Activated CD4-positive, alpha-beta memory T cell treated with anti-CD3 and anti-CD28 coated beads, Interleukin-2, amount 10 ng/mL, durations not matched to agents 7 days and 5 days (primary cell): ENCODE data around the gene ST6GALNAC3. TPM values are rescaled to one million over a fixed set of nuclear protein-coding genes. Genes with fewer than 3 reads are reported as not detected.
"Not testable (repeated sequence)": the region's sequence is repeated elsewhere in the genome, so short reads cannot be mapped to it uniquely, and the experiment has no call there.

Source experiments
- CTCF ChIA-PET: fragments of 350-600 bp; sonication (Branson Sonifier 250); formaldehyde crosslinking; loops from one replicate; lab custom pipeline; 2021; ENCODE audit warnings: antibody characterized with exemption, inconsistent platforms; lab: Charles Lee
- POLR2A ChIA-PET: fragments of 350-600 bp; sonication (Branson Sonifier 250); formaldehyde crosslinking; loops from one replicate; lab custom pipeline; 2021; ENCODE audit warnings: antibody characterized with exemption; lab: Charles Lee
- DNase-seq: peaks from one replicate; pipeline ENCODE4 v3.0.0-alpha.2; 2020
- H3K27ac Mint-ChIP-seq: one replicate; pipeline ENCODE4 v1.8.0; 2021; ENCODE audit warnings: mild to moderate bottlenecking, mixed read lengths
- H3K27me3 Mint-ChIP-seq: one replicate; pipeline ENCODE4 v1.8.0; 2021; ENCODE audit warnings: mixed read lengths
- H3K36me3 Mint-ChIP-seq: one replicate; pipeline ENCODE4 v1.8.0; 2021; ENCODE audit warnings: low read depth, mixed read lengths
- H3K4me1 Mint-ChIP-seq: one replicate; pipeline ENCODE4 v1.8.0; 2021; ENCODE audit warnings: mixed read lengths
- H3K4me3 Mint-ChIP-seq: one replicate; pipeline ENCODE4 v1.8.0; 2021; ENCODE audit warnings: mild to moderate bottlenecking, mixed read lengths
- H3K9me3 Mint-ChIP-seq: one replicate; pipeline ENCODE4 v1.8.0; 2021; ENCODE audit warnings: mixed read lengths
- total RNA-seq, 2 experiments: library from RNA; stranded (reverse); gene quantifications; one replicate each; pipeline ENCODE4 v1.2.3, GENCODE V29; 2021

Gene ST6GALNAC3
- total RNA-seq, 2 experiments from 2014 or later = not detected

GRCh38 chr1:76101548-76101947 lies 27.0 kb downstream of the ST6GALNAC3 start:
- no peak overlapping the region for H3K4me3 Mint-ChIP-seq
- POLR2A ChIA-PET = no interaction called here
- H3K27ac Mint-ChIP-seq = no peak overlapping the region

GRCh38 chr1:76102046-76102445 lies 27.5 kb downstream of the ST6GALNAC3 start:
- ChIA-PET POLR2A (no interaction called here), CTCF (no interaction called here)
- Mint-ChIP-seq H3K4me3 (no peak overlapping the region), H3K9me3 (no peaks in the 10 kb centered on the region), H3K27ac (no peak overlapping the region), H3K36me3 (no peaks in the 10 kb centered on the region), H3K4me1 (peaks cover 7% of the 10 kb centered on the region), H3K27me3 (peaks cover 18% of the 10 kb centered on the region)
- no peak for DNase-seq

More at GRCh38 chr1:76101548-76101947, 27.0 kb downstream of the ST6GALNAC3 start:
- Mint-ChIP-seq H3K27me3 (peaks cover 18% of the 10 kb centered on the region), H3K9me3 (no peaks in the 10 kb centered on the region), H3K4me1 (peaks cover 7% of the 10 kb centered on the region), H3K36me3 (no peaks in the 10 kb centered on the region)
- no peak for DNase-seq
- CTCF ChIA-PET = no interaction called here

- DNase-seq = no peak
- Mint-ChIP-seq H3K4me3 (no peak overlapping the region), H3K9me3 (no peaks in the 10 kb centered on the region), H3K27ac (no peak overlapping the region), H3K36me3 (no peaks in the 10 kb centered on the region), H3K4me1 (peaks cover 7% of the 10 kb centered on the region), H3K27me3 (peaks cover 18% of the 10 kb centered on the region)
- CTCF ChIA-PET = no interaction called here
- POLR2A ChIA-PET = no interaction called here
These were observed 28.5 kb downstream of the ST6GALNAC3 start for GRCh38 chr1:76103034-76103433.

- Mint-ChIP-seq H3K27me3 (peaks cover 18% of the 10 kb centered on the region), H3K4me3 (no peak overlapping the region), H3K36me3 (no peaks in the 10 kb centered on the region), H3K9me3 (no peaks in the 10 kb centered on the region), H3K4me1 (peaks cover 7% of the 10 kb centered on the region), H3K27ac (no peak overlapping the region)
- no peak for DNase-seq
- ChIA-PET POLR2A (no interaction called here), CTCF (no interaction called here)
These were observed 30.8 kb downstream of the ST6GALNAC3 start for GRCh38 chr1:76105372-76105771.

GRCh38 chr1:76106251-76106650 lies 31.7 kb downstream of the ST6GALNAC3 start:
- POLR2A ChIA-PET = no interaction called here
- no peak for DNase-seq
- CTCF ChIA-PET = no interaction called here
- Mint-ChIP-seq H3K4me3 (no peak overlapping the region), H3K4me1 (peaks cover 7% of the 10 kb centered on the region), H3K27ac (no peak overlapping the region), H3K27me3 (peaks cover 14% of the 10 kb centered on the region), H3K36me3 (no peaks in the 10 kb centered on the region), H3K9me3 (no peaks in the 10 kb centered on the region)

GRCh38 chr1:76106719-76107235 lies 32.2 kb downstream of the ST6GALNAC3 start:
- ChIA-PET CTCF (no interaction called here), POLR2A (no interaction called here)
- peaks cover 7% of the 10 kb centered on the region for H3K4me1 Mint-ChIP-seq
- no peaks in the 10 kb centered on the region for H3K36me3 Mint-ChIP-seq
- H3K27me3 Mint-ChIP-seq = peaks cover 13% of the 10 kb centered on the region
- DNase-seq = no peak
- no peak overlapping the region for H3K4me3 Mint-ChIP-seq
- no peak overlapping the region for H3K27ac Mint-ChIP-seq
- H3K9me3 Mint-ChIP-seq = no peaks in the 10 kb centered on the region

GRCh38 chr1:76109404-76109803 lies 34.9 kb downstream of the ST6GALNAC3 start:
- Mint-ChIP-seq H3K36me3 (no peaks in the 10 kb centered on the region), H3K27ac (no peak overlapping the region), H3K4me3 (no peak overlapping the region), H3K27me3 (peaks cover 5% of the 10 kb centered on the region), H3K9me3 (no peaks in the 10 kb centered on the region), H3K4me1 (peaks cover 7% of the 10 kb centered on the region)
- POLR2A ChIA-PET = no interaction called here
- CTCF ChIA-PET = no interaction called here
- no peak for DNase-seq

GRCh38 chr1:76109901-76110560 lies 35.5 kb downstream of the ST6GALNAC3 start:
- ChIA-PET POLR2A (no interaction called here), CTCF (no interaction called here)
- Mint-ChIP-seq H3K9me3 (no peaks in the 10 kb centered on the region), H3K4me1 (peaks cover 5% of the 10 kb centered on the region), H3K27me3 (peaks cover 5% of the 10 kb centered on the region), H3K27ac (no peak overlapping the region), H3K36me3 (no peaks in the 10 kb centered on the region), H3K4me3 (no peak overlapping the region)
- no peak for DNase-seq

- no peak overlapping the region for H3K4me3 Mint-ChIP-seq
- H3K9me3 Mint-ChIP-seq = no peaks in the 10 kb centered on the region
- H3K36me3 Mint-ChIP-seq = no peaks in the 10 kb centered on the region
- no peaks in the 10 kb centered on the region for H3K4me1 Mint-ChIP-seq
- no peak for DNase-seq
- POLR2A ChIA-PET = no interaction called here
- no peak overlapping the region for H3K27ac Mint-ChIP-seq
- peaks cover 5% of the 10 kb centered on the region for H3K27me3 Mint-ChIP-seq
- CTCF ChIA-PET = no interaction called here
These were observed 36.1 kb downstream of the ST6GALNAC3 start for GRCh38 chr1:76110666-76111065.

GRCh38 chr1:76112321-76112720 lies 37.8 kb downstream of the ST6GALNAC3 start:
- CTCF ChIA-PET, H3K36me3 Mint-ChIP-seq, H3K27ac Mint-ChIP-seq, DNase-seq, H3K9me3 Mint-ChIP-seq, H3K27me3 Mint-ChIP-seq, POLR2A ChIA-PET, H3K4me3 Mint-ChIP-seq, H3K4me1 Mint-ChIP-seq: not testable (repeated sequence)

- Mint-ChIP-seq H3K27ac (no peak overlapping the region), H3K9me3 (no peaks in the 10 kb centered on the region), H3K36me3 (no peaks in the 10 kb centered on the region), H3K4me3 (no peak overlapping the region), H3K4me1 (no peaks in the 10 kb centered on the region), H3K27me3 (peaks cover 6% of the 10 kb centered on the region)
- no peak for DNase-seq
- ChIA-PET CTCF (no interaction called here), POLR2A (no interaction called here)
These were observed 38.9 kb downstream of the ST6GALNAC3 start for GRCh38 chr1:76113446-76113845.

- no peaks in the 10 kb centered on the region for H3K9me3 Mint-ChIP-seq
- H3K27me3 Mint-ChIP-seq = peaks cover 3% of the 10 kb centered on the region
- H3K27ac Mint-ChIP-seq = no peak overlapping the region
- no peaks in the 10 kb centered on the region for H3K4me1 Mint-ChIP-seq
- no peak for DNase-seq
- H3K4me3 Mint-ChIP-seq = no peak overlapping the region
- CTCF ChIA-PET = no interaction called here
- no peaks in the 10 kb centered on the region for H3K36me3 Mint-ChIP-seq
- POLR2A ChIA-PET = no interaction called here
These were observed 40.6 kb downstream of the ST6GALNAC3 start for GRCh38 chr1:76115171-76115570.

GRCh38 chr1:76121850-76122249 lies 47.3 kb downstream of the ST6GALNAC3 start:
- POLR2A ChIA-PET = no interaction called here
- CTCF ChIA-PET = no interaction called here
- no peak for DNase-seq
- Mint-ChIP-seq H3K9me3 (no peaks in the 10 kb centered on the region), H3K4me3 (no peak overlapping the region), H3K27me3 (no peaks in the 10 kb centered on the region), H3K27ac (no peak overlapping the region), H3K4me1 (no peaks in the 10 kb centered on the region), H3K36me3 (no peaks in the 10 kb centered on the region)

- Mint-ChIP-seq H3K4me1 (no peaks in the 10 kb centered on the region), H3K9me3 (no peaks in the 10 kb centered on the region), H3K27me3 (no peaks in the 10 kb centered on the region), H3K27ac (no peak overlapping the region), H3K36me3 (no peaks in the 10 kb centered on the region), H3K4me3 (no peak overlapping the region)
- ChIA-PET CTCF (no interaction called here), POLR2A (no interaction called here)
- no peak for DNase-seq
These were observed 47.7 kb downstream of the ST6GALNAC3 start for GRCh38 chr1:76122271-76122670.
